Calu3 (cell line): ENCODE results near the gene UBAC1. TPM values are rescaled to one million over a fixed set of nuclear protein-coding genes. Genes with fewer than 3 reads are reported as not detected.

Source experiments
- BruUV-seq: library from RNA; stranded (reverse); fragments of 400-500 nt; replicated peaks from 2 replicates; lab custom pipeline; 2021; lab: Mats Ljungman, UMichigan
- CTCF ChIA-PET: fragments of 300-600 bp; sonication (Branson Sonifier 250); formaldehyde crosslinking; loops from one replicate; lab custom pipeline; 2022; ENCODE audit warnings: antibody characterized with exemption; lab: Charles Lee
- DNase-seq: peaks from one replicate; pipeline ENCODE4 v3.0.0; 2022
- H3K27ac Mint-ChIP-seq: one replicate; pipeline ENCODE4 v1.8.0; 2022; ENCODE audit warnings: mixed read lengths; ENCODE audit not compliant: unreplicated experiment
- H3K27me3 Mint-ChIP-seq: one replicate; pipeline ENCODE4 v1.8.0; 2022; ENCODE audit warnings: mixed read lengths; ENCODE audit not compliant: unreplicated experiment
- H3K36me3 Mint-ChIP-seq: one replicate; pipeline ENCODE4 v1.8.0; 2022; ENCODE audit warnings: mild to moderate bottlenecking, moderate library complexity, mixed read lengths; ENCODE audit not compliant: insufficient read depth, unreplicated experiment
- H3K4me1 Mint-ChIP-seq: one replicate; pipeline ENCODE4 v1.8.0; 2022; ENCODE audit warnings: mild to moderate bottlenecking, low read depth, mixed read lengths; ENCODE audit not compliant: unreplicated experiment
- H3K4me3 Mint-ChIP-seq: one replicate; pipeline ENCODE4 v1.8.0; 2022; ENCODE audit warnings: mild to moderate bottlenecking, low read depth, moderate library complexity, mixed read lengths; ENCODE audit not compliant: unreplicated experiment
- H3K9me3 Mint-ChIP-seq: one replicate; pipeline ENCODE4 v1.8.0; 2022; ENCODE audit warnings: low read depth, mixed read lengths; ENCODE audit not compliant: unreplicated experiment
- CTCF ChIP-seq: fragments of 200-600 bp; IDR thresholded peaks from one replicate; pipeline ENCODE4 v1.8.0; 2022; ENCODE audit warnings: antibody characterized with exemption; ENCODE audit not compliant: unreplicated experiment
- intact Hi-C: fragments of 100-400 bp; cut with micrococcal nuclease; formaldehyde crosslinking; loops from one replicate; pipeline ENCODE4 v1.10.0; 2022; ENCODE audit not compliant: unreplicated experiment
- total RNA-seq: library from RNA; stranded (reverse); gene quantifications from 2 replicates; pipeline ENCODE4 v1.2.3, GENCODE V29; 2022

UBAC1 gene
- total RNA-seq, 1 experiment from 2014 or later, result 19.5 TPM

GRCh38 chr9:135993409-135993742 lies 32.2 kb upstream of the UBAC1 start:
- DNase-seq, result no peak
- CTCF ChIA-PET, result interaction anchor here (1.5 kb wide), 1 partner anchor 10 kb away, joined by 3 read pairs; no protein-coding TSS in a partner anchor
- intact Hi-C loops, result no loop called here

GRCh38 chr9:135992486-135993408 lies 31.6 kb upstream of the UBAC1 start:
- Mint-ChIP-seq H3K36me3 (peaks cover 5% of the 10 kb centered on the region), H3K4me3 (peak overlapping the region; percentile 32), H3K9me3 (no peaks in the 10 kb centered on the region), H3K4me1 (no peaks in the 10 kb centered on the region), H3K27ac (no peak overlapping the region), H3K27me3 (no peaks in the 10 kb centered on the region)
- CTCF ChIA-PET, result no interaction called here
- intact Hi-C loops, result no loop called here
- no peak for TF ChIP-seq CTCF
- BruUV-seq, result no TSS peak
- DNase-seq, result peak; percentile 49

More at GRCh38 chr9:135993409-135993742, 32.2 kb upstream of the UBAC1 start:
- Mint-ChIP-seq H3K27ac (no peak overlapping the region), H3K4me3 (no peak overlapping the region), H3K4me1 (no peaks in the 10 kb centered on the region), H3K27me3 (no peaks in the 10 kb centered on the region), H3K36me3 (peaks cover 5% of the 10 kb centered on the region), H3K9me3 (no peaks in the 10 kb centered on the region)
- TF ChIP-seq CTCF, result no peak
- BruUV-seq, result no TSS peak

GRCh38 chr9:135991771-135992170 lies 30.6 kb upstream of the UBAC1 start:
- Mint-ChIP-seq H3K4me3 (no peak overlapping the region), H3K27ac (no peak overlapping the region), H3K4me1 (no peaks in the 10 kb centered on the region), H3K9me3 (no peaks in the 10 kb centered on the region), H3K36me3 (peaks cover 5% of the 10 kb centered on the region), H3K27me3 (no peaks in the 10 kb centered on the region)
- intact Hi-C loops, result no loop called here
- CTCF ChIA-PET, result no interaction called here
- TF ChIP-seq CTCF, result no peak
- BruUV-seq, result no TSS peak
- no peak for DNase-seq

- BruUV-seq, result no TSS peak
- intact Hi-C loops, result no loop called here
- CTCF ChIA-PET, result no interaction called here
- no peaks in the 10 kb centered on the region for H3K27me3 Mint-ChIP-seq
- no peaks in the 10 kb centered on the region for H3K9me3 Mint-ChIP-seq
- no peak overlapping the region for H3K4me3 Mint-ChIP-seq
- H3K4me1 Mint-ChIP-seq, result no peaks in the 10 kb centered on the region
- DNase-seq, result peak; percentile 25
- no peak for TF ChIP-seq CTCF
- H3K27ac Mint-ChIP-seq, result no peak overlapping the region
- H3K36me3 Mint-ChIP-seq, result peaks cover 5% of the 10 kb centered on the region
Observed at GRCh38 chr9:135990468-135991429, 29.6 kb upstream of the UBAC1 start.
